HG03095 (cell line): ENCODE data around the gene ABCC6.
"Not testable (repeated sequence)": the region's sequence is repeated elsewhere in the genome, so short reads cannot be mapped to it uniquely, and the experiment has no call there.

Experiments
- ATAC-seq: cut with Tn5 transposase; IDR thresholded peaks from one replicate; pipeline ENCODE4 v1.9.1; 2021; ENCODE audit warnings: moderate library complexity; ENCODE audit not compliant: unreplicated experiment

ABCC6 gene

DNA sequence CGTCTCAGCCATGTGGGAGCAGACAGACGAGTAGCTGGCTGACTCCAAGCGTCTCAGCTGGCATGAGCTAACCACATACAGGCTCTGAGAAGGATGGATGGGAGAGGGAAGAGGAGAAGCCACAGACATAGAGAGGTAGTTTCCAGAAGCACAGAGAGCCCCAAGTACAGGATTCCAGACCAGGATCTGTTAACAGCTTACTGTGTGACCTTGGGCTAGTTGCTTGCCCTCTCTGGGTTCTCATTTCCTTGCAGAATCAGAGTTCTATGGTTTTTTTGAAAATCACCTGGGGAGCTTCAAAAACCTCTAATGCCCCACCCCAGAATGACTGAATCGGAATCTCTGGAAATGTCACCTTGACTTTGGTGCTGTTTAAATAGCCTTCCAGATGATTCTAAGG lies 60.2 kb downstream of the ABCC6 start:
- ATAC-seq, result no peak

DNA sequence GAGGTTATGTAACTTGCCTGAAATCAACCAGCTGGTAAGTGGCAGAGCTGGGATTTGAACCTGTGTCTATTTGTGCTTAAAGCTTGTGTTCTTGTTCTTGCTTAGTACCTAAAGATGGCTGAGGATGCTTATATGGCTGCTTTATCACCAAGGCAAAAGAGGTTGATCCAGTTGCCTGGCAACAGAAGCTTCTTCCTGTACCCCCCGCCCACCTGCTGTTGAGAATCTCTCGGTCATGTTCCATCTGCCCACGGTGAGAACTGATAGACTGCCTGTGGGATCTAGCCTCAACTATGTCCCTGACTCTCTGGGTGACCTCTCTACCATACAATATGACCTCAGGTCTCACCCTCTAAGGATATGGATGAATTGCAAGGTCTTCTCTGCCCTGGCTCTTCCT lies 60.7 kb downstream of the ABCC6 start:
- no peak for ATAC-seq

DNA sequence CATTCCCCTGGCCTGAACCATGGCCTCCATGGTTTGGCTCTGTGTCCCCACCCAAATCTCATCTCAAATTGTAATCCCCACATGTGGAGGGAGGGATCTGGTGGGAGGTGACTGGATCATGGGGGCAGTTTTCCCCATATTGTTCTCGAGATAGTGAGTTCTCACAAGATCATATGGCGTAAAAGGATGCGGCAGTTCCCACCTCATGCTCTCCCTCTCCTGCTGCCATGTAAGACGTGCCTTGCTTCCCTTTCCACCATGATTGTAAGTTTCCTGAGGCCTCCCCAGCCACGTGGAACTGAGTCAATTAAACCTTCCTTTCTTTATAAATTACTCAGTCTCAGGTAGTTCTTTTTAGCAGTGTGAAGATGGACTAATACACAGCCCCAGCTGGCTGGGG lies 61.5 kb downstream of the ABCC6 start:
- ATAC-seq, result not testable (repeated sequence)

DNA sequence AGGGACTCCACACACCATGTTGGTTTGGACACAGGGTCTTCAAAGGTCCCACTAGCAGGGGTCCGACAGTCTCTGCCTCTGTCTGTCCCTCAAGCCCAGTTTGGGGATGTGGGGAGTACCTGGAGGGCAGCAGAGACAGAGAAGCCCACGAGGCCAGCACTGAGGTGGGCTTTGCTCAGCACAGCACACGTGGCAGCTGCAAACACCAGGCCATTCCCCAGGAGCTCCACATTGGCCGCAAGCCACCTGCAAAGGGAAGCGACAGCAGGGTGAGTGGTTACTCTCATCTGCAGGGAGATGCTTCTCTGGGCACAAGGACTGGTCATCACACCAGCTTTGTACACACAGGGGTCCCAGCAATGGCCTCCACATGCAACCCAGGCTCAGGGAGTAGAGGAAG lies 62.0 kb downstream of the ABCC6 start:
- ATAC-seq, result no peak

DNA sequence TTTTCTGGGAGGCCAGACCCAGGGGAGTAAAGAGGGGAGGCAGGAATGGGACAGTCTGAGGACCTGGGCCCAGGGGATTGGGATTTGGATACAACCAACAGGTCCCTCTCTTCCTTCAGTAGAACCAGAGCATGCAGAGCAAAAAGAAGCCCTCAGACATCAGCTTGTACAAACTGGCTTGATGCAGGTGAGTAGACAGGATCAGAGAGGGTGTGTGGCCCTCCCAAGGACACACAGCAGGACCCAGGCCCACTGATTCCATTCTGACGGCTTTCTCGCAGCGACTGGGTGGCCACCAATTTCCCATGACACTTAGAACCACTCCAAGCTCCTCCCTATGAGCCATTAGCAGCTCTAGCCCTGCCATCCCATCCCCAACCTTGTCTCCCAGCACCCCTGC lies 63.6 kb downstream of the ABCC6 start:
- no peak for ATAC-seq

DNA sequence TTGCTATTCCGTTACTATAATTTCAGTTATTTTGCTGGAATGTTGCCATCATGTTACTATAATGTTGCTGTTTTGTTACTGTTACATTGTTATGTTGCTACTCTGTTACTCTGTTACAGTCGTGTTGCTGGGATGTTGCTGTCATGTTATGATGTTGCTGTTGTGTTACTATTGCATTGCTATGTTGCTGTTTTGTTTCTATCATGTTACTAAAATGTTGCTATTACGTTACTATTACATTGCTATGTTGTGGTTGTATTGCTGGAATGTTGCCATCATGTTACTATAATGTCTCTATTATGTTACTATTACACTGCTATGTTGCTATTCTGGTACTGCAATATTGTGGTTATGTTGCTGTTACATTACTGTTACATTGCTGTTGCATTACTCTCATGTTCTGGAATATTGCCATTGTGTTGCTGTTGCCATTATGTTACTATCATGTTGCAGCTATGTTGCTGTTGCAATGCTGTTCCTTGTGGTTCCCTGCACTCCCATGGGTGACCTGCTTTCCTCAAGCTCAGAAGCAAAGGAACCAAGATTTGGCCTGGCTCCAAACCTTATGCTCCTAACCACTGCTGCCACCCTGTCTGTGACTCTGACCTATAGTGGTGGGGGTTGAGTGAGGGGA lies 64.4 kb downstream of the ABCC6 start:
- no peak for ATAC-seq

DNA sequence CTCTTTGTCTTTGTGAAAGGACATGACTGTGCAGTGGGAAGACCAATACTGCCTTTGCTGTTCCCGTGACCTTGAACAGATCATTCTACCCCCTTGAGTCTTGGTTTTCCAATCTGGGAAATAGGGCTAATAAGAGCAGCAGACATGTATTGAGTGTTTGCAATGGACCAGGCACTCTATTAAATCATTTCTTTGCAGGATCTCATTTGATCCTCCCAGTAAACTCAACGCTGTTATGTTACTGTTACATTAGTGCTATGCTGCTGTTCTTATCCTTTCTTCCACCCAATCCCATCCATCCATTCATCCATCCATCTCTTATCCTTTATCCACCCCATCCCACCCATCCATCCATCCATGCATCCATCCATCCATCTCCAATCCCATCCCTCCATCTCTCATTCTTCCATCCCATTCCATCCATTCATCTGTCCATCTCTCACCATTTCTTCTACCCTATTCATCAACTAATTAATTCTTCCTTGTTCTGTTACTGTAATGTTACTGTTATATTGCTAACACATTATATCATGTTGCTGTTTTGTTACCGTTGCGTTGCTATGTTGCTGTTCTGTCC lies 65.1 kb downstream of the ABCC6 start:
- ATAC-seq, result no peak

DNA sequence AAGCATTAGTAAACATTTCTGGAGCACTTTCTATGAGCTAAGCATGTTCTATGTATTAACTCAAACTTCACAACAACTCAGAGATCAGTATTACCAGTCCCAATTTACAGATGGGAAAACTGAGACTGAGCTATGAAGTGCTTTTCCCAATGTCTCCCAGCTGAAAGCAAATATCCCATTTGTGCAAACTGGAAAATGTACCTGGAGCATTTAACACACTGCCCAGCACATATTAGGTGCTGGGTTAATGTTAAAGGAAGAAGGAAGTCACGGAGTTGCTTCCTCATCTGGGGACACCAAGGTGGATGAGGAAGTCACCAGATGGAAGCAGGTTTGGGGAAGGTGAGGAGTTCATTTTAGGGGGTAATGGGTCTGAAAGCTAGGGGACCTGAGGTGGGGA lies 66.1 kb downstream of the ABCC6 start:
- ATAC-seq, result no peak

DNA sequence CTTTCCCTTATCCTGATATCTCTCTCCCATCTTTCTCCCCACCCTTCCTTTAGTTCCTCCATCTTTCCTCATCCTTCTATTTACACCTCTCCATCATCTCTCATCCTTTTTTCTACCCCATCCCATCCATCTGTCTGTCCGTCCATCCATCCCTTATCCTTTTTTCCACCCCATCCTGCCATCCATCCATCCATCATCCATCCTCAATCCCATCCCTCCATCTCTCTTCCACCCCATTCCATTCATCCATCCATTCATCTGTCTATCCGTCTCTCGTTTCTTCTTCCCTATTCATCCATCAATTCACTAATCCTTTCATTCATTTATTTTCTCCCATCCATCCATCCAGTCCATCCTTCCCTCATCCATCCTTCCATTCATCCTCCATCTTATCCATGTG lies 68.1 kb downstream of the ABCC6 start:
- no peak for ATAC-seq

DNA sequence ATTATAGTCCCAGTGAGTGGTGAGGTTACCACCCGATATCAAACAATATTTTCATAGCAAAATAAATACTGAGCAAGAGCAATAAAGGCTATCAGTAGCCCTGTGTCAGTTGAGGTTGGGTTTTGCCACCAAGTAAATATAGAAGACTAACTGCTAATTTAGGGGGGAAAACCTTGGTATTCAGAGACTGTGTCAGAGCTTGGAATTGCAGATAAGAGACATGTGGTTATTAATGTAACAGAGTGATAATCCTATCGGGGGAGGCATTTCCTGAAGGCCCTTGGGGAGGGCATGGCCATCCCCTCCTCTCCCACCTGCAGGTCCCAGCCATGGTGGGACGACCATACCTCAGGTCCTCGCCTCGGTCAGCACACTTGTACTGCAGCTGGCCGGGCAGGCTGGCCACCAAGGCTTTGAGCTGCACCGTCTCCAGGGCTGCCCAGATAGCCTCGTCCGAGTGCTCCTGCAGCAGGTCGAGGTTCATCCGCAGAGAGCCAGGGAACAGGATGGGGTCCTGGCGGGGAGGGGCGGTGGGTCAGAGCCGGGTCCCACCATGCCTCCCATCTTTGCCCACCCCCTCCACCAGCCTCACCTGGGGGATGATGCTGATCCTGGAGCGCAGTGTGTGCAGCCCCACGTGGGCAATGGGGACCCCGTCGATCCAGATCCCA lies 68.9 kb downstream of the ABCC6 start:
- no peak for ATAC-seq

DNA sequence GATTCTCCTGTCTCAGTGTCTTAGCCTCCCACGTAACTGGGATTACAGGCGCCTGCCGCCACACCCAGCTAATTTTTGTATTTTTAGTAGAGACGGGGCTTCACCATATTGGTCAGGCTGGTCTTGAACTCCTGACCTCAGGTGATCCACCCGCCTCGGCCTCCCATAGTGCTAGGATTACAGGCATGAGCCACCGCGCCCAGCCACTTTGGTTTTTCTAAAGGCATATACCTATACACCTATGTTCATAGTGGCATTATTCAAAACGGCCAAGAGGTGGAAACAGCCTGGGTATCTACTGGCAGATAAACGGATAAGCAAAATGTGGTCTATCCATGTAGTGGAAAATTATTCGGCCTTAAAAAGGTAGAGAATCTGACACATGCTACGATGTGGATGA lies 70.3 kb downstream of the ABCC6 start:
- ATAC-seq, result not testable (repeated sequence)

DNA sequence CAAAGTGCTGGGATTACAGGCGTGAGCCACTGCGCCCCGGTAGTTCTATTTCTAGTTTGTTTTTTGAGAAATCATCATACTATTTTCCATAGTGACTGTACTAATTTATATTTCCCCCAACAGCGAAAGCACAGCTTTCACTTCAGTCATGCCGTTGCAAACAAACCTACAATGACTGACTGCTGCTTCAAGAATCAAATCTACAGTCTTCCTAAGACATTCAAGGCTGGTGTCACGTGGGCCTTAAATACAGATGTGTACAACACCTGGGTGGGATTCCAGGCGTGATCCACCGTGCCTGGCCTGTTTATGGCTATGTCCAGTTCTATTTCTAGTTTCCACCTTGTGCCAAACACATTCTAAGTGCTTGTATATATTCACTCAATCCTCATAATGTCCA lies 72.0 kb downstream of the ABCC6 start:
- no peak for ATAC-seq

DNA sequence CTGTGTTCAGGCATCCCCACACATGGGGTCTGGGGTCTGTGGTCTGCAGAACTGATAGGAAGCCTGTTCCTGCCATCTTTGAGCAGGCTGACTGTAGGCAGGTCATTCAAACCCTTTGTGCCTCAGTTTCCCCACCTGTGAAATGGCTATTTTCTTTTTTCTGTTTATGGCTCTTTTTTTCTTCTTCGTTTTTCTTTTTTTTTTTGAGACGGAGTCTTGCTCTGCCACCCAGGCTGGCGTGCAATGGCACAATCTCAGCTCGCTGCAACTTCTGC lies 72.5 kb downstream of the ABCC6 start:
- ATAC-seq, result no peak

DNA sequence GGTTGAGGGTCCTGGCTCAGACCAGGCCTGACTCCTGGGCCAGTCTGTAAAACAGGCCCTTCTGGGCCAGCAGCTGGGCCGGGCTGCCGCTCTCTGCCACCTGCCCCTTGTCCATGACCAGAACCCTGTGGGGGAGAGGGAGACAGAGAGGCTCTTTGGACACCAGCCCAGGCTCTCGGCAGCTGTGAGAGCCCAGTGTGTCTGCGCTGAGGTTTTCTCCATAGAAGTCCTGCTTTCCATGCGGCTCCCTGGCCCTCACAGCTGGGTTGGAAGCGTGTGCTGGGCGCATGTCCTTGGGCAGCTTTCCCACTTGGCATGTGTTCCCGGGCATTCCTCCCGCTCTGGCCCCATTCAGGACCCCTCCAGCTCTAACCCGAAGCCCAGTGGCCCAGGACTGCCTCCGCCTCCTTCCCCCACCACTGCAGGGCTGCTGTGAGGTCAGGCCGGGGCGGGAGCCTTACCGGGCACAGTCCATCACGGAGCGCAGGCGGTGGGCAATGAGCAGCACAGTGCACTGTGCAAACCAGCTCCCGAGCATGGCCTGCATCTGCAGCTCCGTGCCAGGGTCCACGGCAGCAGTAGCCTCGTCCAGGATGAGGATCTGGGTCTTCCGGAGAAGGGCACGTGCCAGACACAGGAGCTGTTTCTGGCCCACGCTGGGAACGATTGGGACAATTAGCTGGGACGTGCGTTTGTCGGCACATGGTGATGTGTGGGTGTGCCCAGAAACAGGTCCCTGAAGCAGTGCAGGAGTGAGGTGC lies 73.0 kb downstream of the ABCC6 start:
- no peak for ATAC-seq

DNA sequence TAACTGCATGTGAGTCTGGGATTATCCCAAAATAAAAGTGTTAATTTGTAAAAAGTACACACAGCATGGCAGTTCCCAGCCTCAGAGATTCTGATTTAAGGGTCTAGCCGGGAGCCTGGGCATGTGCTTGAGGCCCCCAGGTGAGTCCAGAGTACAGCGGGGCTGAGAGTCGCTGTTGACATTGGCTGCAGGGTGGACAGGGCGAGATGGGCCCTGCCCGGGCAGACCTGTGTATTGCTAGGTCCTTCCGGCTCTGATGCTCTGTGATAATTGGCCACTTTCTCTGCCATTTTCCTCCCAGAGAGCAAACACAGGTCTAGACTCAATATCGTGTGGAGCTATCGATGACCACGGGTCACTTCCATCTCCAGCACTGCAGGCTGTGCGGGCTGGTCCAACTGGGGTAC lies 73.6 kb downstream of the ABCC6 start:
- no peak for ATAC-seq

DNA sequence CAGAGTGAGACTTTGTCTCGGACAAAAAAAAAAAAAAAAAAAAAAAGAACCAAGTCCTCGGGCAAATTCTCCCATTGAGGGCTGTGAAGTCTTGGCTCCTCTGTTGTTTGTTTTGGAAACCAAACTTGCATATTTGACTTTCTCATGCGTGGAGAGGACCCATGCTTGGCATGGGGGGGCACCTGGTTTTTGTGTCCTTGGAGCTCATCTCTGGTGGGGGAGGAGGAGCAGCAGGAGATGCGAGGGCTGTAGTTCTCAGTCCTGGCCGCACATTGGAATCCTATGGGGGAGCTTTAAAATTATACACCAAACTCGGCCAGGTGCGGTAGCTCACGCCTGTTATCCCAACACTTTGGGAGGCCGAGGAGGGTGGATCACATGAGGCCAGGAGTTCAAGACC lies 74.5 kb downstream of the ABCC6 start:
- ATAC-seq, result no peak

DNA sequence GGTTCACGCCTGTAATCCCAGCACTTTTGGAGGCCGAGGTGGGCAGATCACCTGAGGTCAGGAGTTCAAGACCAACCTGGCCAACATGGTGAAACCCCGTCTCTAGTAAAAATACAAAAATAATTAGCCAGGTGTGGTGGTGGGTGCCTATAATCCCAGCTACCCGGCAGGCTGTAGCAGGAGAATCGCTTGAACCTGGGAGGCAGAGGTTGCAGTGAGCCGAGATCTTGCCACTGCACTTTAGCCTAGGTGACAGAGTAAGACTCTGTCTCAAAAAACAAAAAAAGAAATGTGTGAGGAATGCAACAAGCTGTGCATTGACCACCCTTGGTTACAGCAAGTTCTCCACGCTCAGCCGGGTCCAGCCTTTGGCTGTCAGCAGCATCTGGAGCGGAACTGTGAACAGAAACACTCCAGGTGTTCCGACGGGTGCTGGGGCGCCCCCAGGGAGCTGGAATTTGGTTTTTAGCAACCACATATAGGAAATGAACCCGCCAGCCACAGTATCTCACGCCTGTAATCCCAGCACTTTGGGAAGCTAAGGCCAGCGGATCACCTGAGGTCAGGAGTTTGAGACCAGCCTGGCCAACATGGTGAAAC lies 75.2 kb downstream of the ABCC6 start:
- not testable (repeated sequence) for ATAC-seq

DNA sequence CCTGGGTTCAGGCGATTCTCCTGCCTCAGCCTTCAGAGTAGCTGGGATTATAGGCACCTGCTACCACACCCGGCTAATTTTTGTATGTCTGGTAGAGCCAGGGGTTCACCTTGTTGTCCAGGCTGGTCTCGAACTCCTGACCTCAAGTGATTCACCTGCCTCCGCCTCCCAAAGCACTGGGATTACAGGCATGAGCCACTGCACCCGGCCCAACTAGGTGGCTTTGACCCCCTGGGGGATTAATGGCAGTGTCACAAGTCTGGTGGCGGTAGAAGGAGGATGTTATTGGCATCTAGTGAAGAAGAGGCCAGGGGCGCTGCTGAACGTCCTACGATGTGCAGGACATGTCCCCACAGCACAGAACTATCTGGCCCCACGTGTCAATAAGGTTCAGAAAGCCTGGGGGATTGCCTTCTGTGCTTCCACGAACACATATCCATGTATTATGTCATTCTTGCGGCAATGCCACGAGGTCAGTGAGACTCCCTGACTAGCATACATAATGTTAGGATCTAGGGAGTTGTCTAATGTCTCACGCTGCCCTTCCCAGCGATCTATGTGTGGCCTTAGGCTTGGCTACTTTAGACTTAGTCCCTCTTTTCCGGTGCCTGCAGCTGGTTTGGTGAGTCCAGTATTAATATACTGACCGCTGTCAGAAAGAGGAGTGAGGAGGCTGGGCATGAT lies 75.8 kb downstream of the ABCC6 start:
- no peak for ATAC-seq

DNA sequence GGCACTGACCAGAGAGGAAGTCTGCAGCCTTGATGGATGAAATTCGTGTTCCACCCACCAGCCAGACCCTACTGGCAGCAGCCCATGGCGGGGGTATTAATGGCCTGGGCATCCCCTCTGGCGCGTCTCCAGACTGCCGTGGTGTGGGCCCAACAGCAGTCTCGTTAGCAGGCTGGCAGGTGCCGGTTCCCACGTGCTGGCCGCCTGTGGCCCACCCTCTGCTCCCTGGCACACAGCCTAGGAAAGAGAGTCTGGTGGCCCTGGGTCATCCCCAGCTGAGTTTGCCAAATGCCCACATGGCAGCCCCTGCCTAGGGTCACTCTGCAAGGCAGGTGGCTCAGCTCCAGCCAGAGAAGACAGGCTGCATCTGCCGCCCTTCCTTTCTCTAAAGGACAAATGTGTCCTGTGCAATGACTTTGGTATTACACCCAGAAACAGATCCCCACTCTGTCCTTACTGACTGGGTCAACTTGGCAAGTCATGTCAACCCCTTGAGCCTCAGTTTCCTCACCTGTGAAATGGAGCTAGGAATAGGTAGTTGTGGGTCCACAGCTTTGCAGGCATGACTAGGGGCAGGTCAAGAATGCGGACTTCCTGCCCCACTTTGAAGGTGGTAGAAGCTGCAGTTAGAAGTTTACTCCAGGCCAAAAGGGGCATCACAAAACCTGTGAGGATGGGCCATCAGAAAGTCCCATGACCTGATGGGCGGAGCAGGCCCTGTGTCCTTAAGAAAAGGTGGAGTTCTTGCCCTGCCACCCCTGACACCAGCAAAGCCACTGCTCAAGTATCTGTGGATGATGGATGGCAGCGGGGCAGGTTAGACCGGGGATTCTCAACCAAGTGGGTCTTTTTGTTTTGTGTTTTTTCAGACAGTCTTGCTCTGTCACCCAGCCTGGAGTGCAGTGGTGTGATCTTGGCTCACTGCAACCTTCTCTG lies 76.6 kb downstream of the ABCC6 start:
- no peak for ATAC-seq

DNA sequence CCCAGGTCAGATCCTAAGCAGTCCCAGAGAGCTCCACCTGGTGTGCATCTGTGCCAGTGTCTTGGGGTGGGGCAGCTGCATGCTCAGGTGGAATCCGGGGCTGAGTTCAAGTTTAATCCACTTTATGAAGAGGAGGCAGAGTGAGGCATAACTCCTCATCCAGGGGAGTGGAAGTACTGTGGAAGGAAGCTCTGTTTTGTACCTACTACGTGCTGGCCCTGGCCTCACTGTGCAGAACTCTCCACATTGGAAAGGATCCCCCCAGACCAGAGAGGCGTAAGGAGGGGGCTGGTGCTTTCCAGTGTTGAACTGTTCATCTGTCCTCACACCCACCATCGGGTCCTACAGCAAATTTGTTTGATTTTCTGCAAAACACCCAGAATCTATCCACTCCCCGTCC lies 78.0 kb downstream of the ABCC6 start:
- ATAC-seq, result no peak
